OCI-LY1 (cell line): ENCODE results near the gene EHMT2.

Experiments
- H2AFZ ChIP-seq: fragments of 200-600 bp; sonication (generic), shearing (Covaris generic); 2 replicates; pipeline ENCODE4 v1.6.0; 2014; ENCODE audit warnings: antibody characterized with exemption, mild to moderate bottlenecking, low read length
- H3F3A ChIP-seq: fragments of 200-600 bp; sonication (generic), shearing (Covaris generic); 2 replicates; pipeline ENCODE4 v1.6.0; 2014; ENCODE audit warnings: mild to moderate bottlenecking, antibody characterized with exemption, low read length, moderate library complexity; ENCODE audit not compliant: insufficient read depth
- H3K27ac ChIP-seq: fragments of 200-600 bp; sonication (generic); 2 replicates; pipeline ENCODE4 v1.5.1; 2014; ENCODE audit warnings: low read length, mixed run types, mild to moderate bottlenecking, low read depth; ENCODE audit not compliant: poor library complexity, severe bottlenecking
- H3K27me3 ChIP-seq: fragments of 200-600 bp; sonication (generic); 2 replicates; pipeline ENCODE4 v1.6.0; 2014; ENCODE audit warnings: antibody characterized with exemption, mild to moderate bottlenecking, low read length, moderate library complexity; ENCODE audit not compliant: insufficient read depth
- H3K36me3 ChIP-seq: fragments of 200-600 bp; sonication (generic); 2 replicates; pipeline ENCODE4 v1.6.1; 2014; ENCODE audit warnings: mild to moderate bottlenecking, antibody characterized with exemption, low read length, moderate library complexity, mixed read lengths; ENCODE audit not compliant: insufficient read depth
- H3K4me1 ChIP-seq: fragments of 200-600 bp; sonication (generic); 2 replicates; pipeline ENCODE4 v1.5.1; 2014; ENCODE audit warnings: mild to moderate bottlenecking, low read length, moderate library complexity; ENCODE audit not compliant: insufficient read depth, severe bottlenecking
- H3K4me2 ChIP-seq: fragments of 200-600 bp; sonication (generic), shearing (Covaris generic); 2 replicates; pipeline ENCODE4 v1.6.1; 2014; ENCODE audit warnings: low read length
- H3K4me3 ChIP-seq: fragments of 200-600 bp; sonication (generic); 2 replicates; pipeline ENCODE4 v1.5.1; 2014; ENCODE audit warnings: low read length, low read depth, mild to moderate bottlenecking, mixed read lengths; ENCODE audit not compliant: poor library complexity, severe bottlenecking
- H3K79me2 ChIP-seq: fragments of 200-600 bp; shearing (Covaris generic); 2 replicates; pipeline ENCODE4 v1.6.1; 2016; ENCODE audit warnings: mixed run types, low read length, mixed read lengths; ENCODE audit not compliant: insufficient read depth
- H3K9ac ChIP-seq: fragments of 200-600 bp; sonication (generic), shearing (Covaris generic); 2 replicates; pipeline ENCODE4 v1.6.1; 2014; ENCODE audit warnings: mild to moderate bottlenecking, low read length, mixed read lengths
- H3K9me2 ChIP-seq: fragments of 200-600 bp; sonication (generic), shearing (Covaris generic); 2 replicates; pipeline ENCODE4 v1.6.1; 2014; ENCODE audit warnings: low read depth, mild to moderate bottlenecking, low read length, mixed read lengths
- H3K9me3 ChIP-seq: fragments of 200-600 bp; shearing (Covaris generic); 2 replicates; pipeline ENCODE4 v1.6.1; 2014; ENCODE audit warnings: low read length, mixed read lengths
- H4K20me1 ChIP-seq: fragments of 200-600 bp; sonication (generic), shearing (Covaris generic); 2 replicates; pipeline ENCODE4 v1.6.0; 2016; ENCODE audit warnings: mild to moderate bottlenecking, low read length; ENCODE audit not compliant: insufficient read depth
- EZH2 ChIP-seq: fragments of 200-600 bp; sonication (generic), shearing (Covaris generic); IDR thresholded peaks from 2 replicates; pipeline ENCODE4 v1.8.0; 2017; ENCODE audit warnings: borderline replicate concordance, mixed run types, mild to moderate bottlenecking, antibody characterized with exemption, low read length, moderate library complexity, mixed read lengths
- TF ChIP-seq, protein P1 (sequence below): fragments of 200-600 bp; sonication (generic), shearing (Covaris generic); IDR thresholded peaks from 2 replicates; pipeline ENCODE4 v1.5.1; 2017; ENCODE audit warnings: mild to moderate bottlenecking, antibody characterized with exemption, low read length, moderate library complexity, mixed read lengths

The EHMT2 gene

DNA sequence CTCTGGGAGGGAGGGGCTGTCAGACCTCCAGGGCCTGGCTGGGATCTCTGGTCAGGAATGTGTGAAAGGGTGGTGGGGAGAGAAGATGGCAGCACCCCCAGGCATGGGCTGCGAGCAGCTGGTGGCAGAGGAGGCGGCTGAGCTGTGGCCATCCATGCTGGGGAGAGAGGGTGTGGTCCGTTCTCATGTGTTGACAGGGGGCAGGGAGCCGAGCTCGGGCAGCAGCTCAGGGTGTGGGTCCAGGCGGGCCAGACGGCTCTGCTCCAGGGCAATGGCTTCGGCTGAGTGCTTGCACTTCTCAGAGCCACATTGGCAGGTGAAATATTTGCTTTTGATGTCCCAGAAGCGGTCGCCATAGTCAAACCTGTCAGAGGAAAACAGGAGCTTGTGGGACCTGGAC, 17.6 kb downstream of the EHMT2 start:
- no peaks in the 10 kb centered on the region for H3K9me2 ChIP-seq
- no peaks in the 10 kb centered on the region for H3K9me3 ChIP-seq
- H3K9ac ChIP-seq, result no peak overlapping the region
- H3K27me3 ChIP-seq, result no peaks in the 10 kb centered on the region
- H3K4me1 ChIP-seq, result no peaks in the 10 kb centered on the region
- peaks cover 52% of the 10 kb centered on the region for H3K36me3 ChIP-seq
- H3F3A ChIP-seq, result no peaks in the 10 kb centered on the region
- no peak overlapping the region for H3K27ac ChIP-seq
- H2AFZ ChIP-seq, result no peak overlapping the region
- no peaks in the 10 kb centered on the region for H3K79me2 ChIP-seq
- no peaks in the 10 kb centered on the region for H4K20me1 ChIP-seq
- no peak overlapping the region for H3K4me2 ChIP-seq
- TF ChIP-seq EZH2, result no peak
- TF ChIP-seq, protein P1, sequence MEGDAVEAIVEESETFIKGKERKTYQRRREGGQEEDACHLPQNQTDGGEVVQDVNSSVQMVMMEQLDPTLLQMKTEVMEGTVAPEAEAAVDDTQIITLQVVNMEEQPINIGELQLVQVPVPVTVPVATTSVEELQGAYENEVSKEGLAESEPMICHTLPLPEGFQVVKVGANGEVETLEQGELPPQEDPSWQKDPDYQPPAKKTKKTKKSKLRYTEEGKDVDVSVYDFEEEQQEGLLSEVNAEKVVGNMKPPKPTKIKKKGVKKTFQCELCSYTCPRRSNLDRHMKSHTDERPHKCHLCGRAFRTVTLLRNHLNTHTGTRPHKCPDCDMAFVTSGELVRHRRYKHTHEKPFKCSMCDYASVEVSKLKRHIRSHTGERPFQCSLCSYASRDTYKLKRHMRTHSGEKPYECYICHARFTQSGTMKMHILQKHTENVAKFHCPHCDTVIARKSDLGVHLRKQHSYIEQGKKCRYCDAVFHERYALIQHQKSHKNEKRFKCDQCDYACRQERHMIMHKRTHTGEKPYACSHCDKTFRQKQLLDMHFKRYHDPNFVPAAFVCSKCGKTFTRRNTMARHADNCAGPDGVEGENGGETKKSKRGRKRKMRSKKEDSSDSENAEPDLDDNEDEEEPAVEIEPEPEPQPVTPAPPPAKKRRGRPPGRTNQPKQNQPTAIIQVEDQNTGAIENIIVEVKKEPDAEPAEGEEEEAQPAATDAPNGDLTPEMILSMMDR, result no peak
- H3K4me3 ChIP-seq, result no peak overlapping the region

DNA sequence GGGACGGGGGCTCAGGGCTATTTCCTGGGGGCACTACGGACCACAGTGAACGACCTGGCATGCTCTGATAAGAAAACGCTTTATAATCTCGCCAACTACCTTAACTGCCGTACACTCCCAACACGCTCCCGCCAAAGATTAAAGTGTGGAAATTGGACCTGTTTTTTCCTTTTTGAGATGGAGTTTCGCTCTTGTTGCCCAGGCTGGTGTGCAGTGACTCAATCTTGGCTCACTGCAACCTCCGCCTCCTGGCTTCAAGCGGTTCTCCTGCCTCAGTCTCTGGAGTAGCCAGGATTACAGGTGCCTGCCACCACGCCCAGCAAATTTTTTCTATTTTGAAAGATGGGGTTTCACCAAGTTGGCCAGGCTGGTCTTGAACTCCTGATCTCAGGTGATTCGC, 18.4 kb downstream of the EHMT2 start:
- Histone ChIP-seq H3F3A (no peaks in the 10 kb centered on the region), H3K4me2 (no peak overlapping the region), H3K27ac (no peak overlapping the region), H3K4me1 (no peaks in the 10 kb centered on the region), H3K9ac (no peak overlapping the region), H3K4me3 (no peak overlapping the region), H3K9me2 (no peaks in the 10 kb centered on the region), H2AFZ (no peak overlapping the region), H3K9me3 (no peaks in the 10 kb centered on the region), H3K36me3 (peaks cover 45% of the 10 kb centered on the region), H4K20me1 (no peaks in the 10 kb centered on the region), H3K27me3 (no peaks in the 10 kb centered on the region), H3K79me2 (no peaks in the 10 kb centered on the region)
- no peak for TF ChIP-seq EZH2
- TF ChIP-seq, protein P1, result no peak

DNA sequence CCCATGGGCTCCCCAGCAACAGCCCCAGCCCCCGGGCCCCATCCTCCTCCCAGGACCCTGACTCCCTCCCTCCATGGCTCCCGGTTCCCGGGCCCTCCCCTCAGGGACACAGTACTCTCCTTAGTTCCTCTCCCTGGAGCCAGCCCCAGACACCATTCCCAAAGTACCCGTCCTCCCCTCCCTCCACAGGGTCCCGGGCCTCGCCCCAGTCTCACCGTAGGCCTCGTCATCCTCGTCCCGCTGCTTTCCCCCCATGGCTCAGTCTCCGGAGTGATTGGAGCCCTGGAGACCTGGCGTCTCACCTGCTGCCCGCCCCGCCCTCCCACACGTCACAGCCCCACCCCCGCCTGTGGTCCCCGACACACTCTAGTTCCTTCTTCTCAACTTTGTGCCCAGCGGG, 18.8 kb downstream of the EHMT2 start, which contains the start of gene SLC44A4:
Gene SLC44A4, minus strand, starts transcription at position 272 of the 400 bp plus-strand sequence. Its CDS starts 17 bp downstream, at position 255.
- H3K4me3 ChIP-seq, result no peak within 1 kb of the TSS
- H4K20me1 ChIP-seq, result no peaks in the 10 kb centered on the region
- H3K9me3 ChIP-seq, result no peaks in the 10 kb centered on the region
- no peak within 1 kb of the TSS for H2AFZ ChIP-seq
- no peaks in the 10 kb centered on the region for H3K79me2 ChIP-seq
- no peak within 1 kb of the TSS for H3K27ac ChIP-seq
- H3K4me2 ChIP-seq, result no peak within 1 kb of the TSS
- peaks cover 40% of the 10 kb centered on the region for H3K36me3 ChIP-seq
- no peaks in the 10 kb centered on the region for H3K9me2 ChIP-seq
- no peaks in the 10 kb centered on the region for H3F3A ChIP-seq
- H3K27me3 ChIP-seq, result no peaks in the 10 kb centered on the region
- H3K9ac ChIP-seq, result no peak within 1 kb of the TSS
- TF ChIP-seq EZH2, result no peak
- TF ChIP-seq, protein P1, result no peak
- H3K4me1 ChIP-seq, result no peaks in the 10 kb centered on the region
